RPMI7951 (cell line): ENCODE measurements around the gene TCEAL4. TPM values are rescaled to one million over a fixed set of nuclear protein-coding genes. Genes with fewer than 3 reads are reported as not detected.
A peak's percentile ranks its signal among the peaks of the same experiment; 100 is the strongest.
"Not testable (repeated sequence)": the region's sequence is repeated elsewhere in the genome, so short reads cannot be mapped to it uniquely, and the experiment has no call there.

ENCODE experiments used
- DNase-seq: peaks from one replicate; pipeline ENCODE4 v3.0.0-alpha.2; 2012; ENCODE audit warnings: low read depth
- total RNA-seq: library from RNA; depleted of rRNA; stranded (reverse); fragments of >200 nt; shearing (Covaris generic); gene quantifications from 2 replicates; pipeline ENCODE4 v1.2.3, GENCODE V29; 2014

The TCEAL4 gene
- total RNA-seq, 1 experiment from 2014 or later: 32.1 TPM

GRCh38 chrX:103592295-103592694 lies 7.0 kb downstream of the TCEAL4 start:
- DNase-seq: not testable (repeated sequence)

GRCh38 chrX:103595202-103595601 lies 9.9 kb downstream of the TCEAL4 start:
- not testable (repeated sequence) for DNase-seq

GRCh38 chrX:103607364-103608305 lies 22.3 kb downstream of the TCEAL4 start, which contains the start of gene TCEAL3:
Gene TCEAL3, plus strand, starts transcription at chrX:103607963. Its CDS starts 1,102 bp downstream, at chrX:103609065.
- peak; percentile 46 for DNase-seq

GRCh38 chrX:103608306-103608963 lies 23.1 kb downstream of the TCEAL4 start:
- no peak for DNase-seq

- no peak for DNase-seq
Measured at GRCh38 chrX:103610282-103610681, 25.0 kb downstream of the TCEAL4 start.

- DNase-seq: peak; percentile 37
Measured at GRCh38 chrX:103613362-103613890, 28.1 kb downstream of the TCEAL4 start.

- DNase-seq: peak; percentile 55
Measured at GRCh38 chrX:103614999-103615398, 29.7 kb downstream of the TCEAL4 start.

- DNase-seq: peak; percentile 27
Measured at GRCh38 chrX:103615781-103616371, 30.6 kb downstream of the TCEAL4 start.

GRCh38 chrX:103616676-103617186 lies 31.4 kb downstream of the TCEAL4 start:
- no peak for DNase-seq

GRCh38 chrX:103624111-103624510 lies 38.8 kb downstream of the TCEAL4 start:
- DNase-seq: no peak

GRCh38 chrX:103626855-103627254 lies 41.5 kb downstream of the TCEAL4 start:
- DNase-seq: no peak

GRCh38 chrX:103628386-103629317 lies 43.3 kb downstream of the TCEAL4 start, which contains the start of gene TCEAL1:
Gene TCEAL1, plus strand, starts transcription at chrX:103628975. Its CDS starts 942 bp downstream, at chrX:103629917.
- peak; percentile 36 for DNase-seq

- DNase-seq: peak; percentile 60
Measured at GRCh38 chrX:103629318-103630170, 44.2 kb downstream of the TCEAL4 start.

- DNase-seq: no peak
Measured at GRCh38 chrX:103630171-103630511, 44.8 kb downstream of the TCEAL4 start.

- DNase-seq: no peak
Measured at GRCh38 chrX:103631145-103631544, 45.8 kb downstream of the TCEAL4 start.

- DNase-seq: no peak
Measured at GRCh38 chrX:103635436-103635835, 50.1 kb downstream of the TCEAL4 start.
